ENCODE data around the gene FTSJ3. TPM values are rescaled to one million over a fixed set of nuclear protein-coding genes. Genes with fewer than 3 reads are reported as not detected.

FTSJ3 gene
- total and polyA plus RNA-seq, 2 of the 13 experiments (the other 11 are each of a cell fraction or from before 2014, with no cell fraction given): 26.0 to 64.2 TPM

GRCh38 chr17:63842540-63843386 lies 15.3 kb upstream of the FTSJ3 start, which contains the start of gene SMARCD2 (continued):
- TF ChIP-seq ZNF414 (CRISPR knock-in tag; IDR thresholded peaks at IDR 0.05) (peak; percentile 76; the same call in 1 of the 2 replicates), TAF15 (IDR thresholded peaks at IDR 0.05; ENCODE audit: low read depth, low read length, poor library complexity, severe bottlenecking) (peak; percentile 87), ZNF18 (CRISPR knock-in tag; IDR thresholded peaks at IDR 0.05; ENCODE audit: insufficient replicate concordance) (peak; percentile 91), HNF4A (CRISPR knock-in tag; IDR thresholded peaks at IDR 0.05) (peak; percentile 58), ETV6 (CRISPR knock-in tag; conservative IDR thresholded peaks at IDR 0.05) (peak; percentile 97), ZNF704 (CRISPR knock-in tag; IDR thresholded peaks at IDR 0.05; ENCODE audit: borderline replicate concordance) (no peak), TCF7L2 (IDR thresholded peaks at IDR 0.05; ENCODE audit: low read depth, low read length) (no peak), MZF1 (CRISPR knock-in tag; IDR thresholded peaks at IDR 0.05; ENCODE audit: borderline replicate concordance) (no peak), RFX3 (CRISPR knock-in tag; IDR thresholded peaks at IDR 0.05) (0 out of 2 replicates have a peak, but pooled peaks have one; percentile 12), ZNF670 (CRISPR knock-in tag; IDR thresholded peaks at IDR 0.05; ENCODE audit: borderline replicate concordance) (peak; percentile 87; the same call in 1 of the 2 replicates), THRA (CRISPR knock-in tag; IDR thresholded peaks at IDR 0.05; ENCODE audit: borderline replicate concordance) (peak; percentile 96), MLX (CRISPR knock-in tag; IDR thresholded peaks at IDR 0.05) (0 out of 2 replicates have a peak, but pooled peaks have one; percentile 31), CREB1 (IDR thresholded peaks at IDR 0.05) (peak; percentile 67), CREB1 (CRISPR knock-in tag; IDR thresholded peaks at IDR 0.05) (peak; percentile 88), ZSCAN25 (CRISPR knock-in tag; IDR thresholded peaks at IDR 0.05) (peak; percentile 45), LBX2 (CRISPR knock-in tag; IDR thresholded peaks at IDR 0.05; ENCODE audit: borderline replicate concordance) (peak; percentile 56; the same call in 1 of the 2 replicates), MIER3 (CRISPR knock-in tag; IDR thresholded peaks at IDR 0.05; ENCODE audit: borderline replicate concordance) (peak; percentile 86; the same call in 1 of the 2 replicates), GATA4 (IDR thresholded peaks at IDR 0.05; ENCODE audit: borderline replicate concordance, low read depth) (peak; percentile 63; the same call in 1 of the 2 replicates), JARID2 (CRISPR knock-in tag; IDR thresholded peaks at IDR 0.05; ENCODE audit: insufficient replicate concordance) (peak; percentile 95), U2AF2 (IDR thresholded peaks at IDR 0.05; ENCODE audit: low read depth, low read length) (0 out of 2 replicates have a peak, but pooled peaks have one; percentile 74), ZNF34 (CRISPR knock-in tag; IDR thresholded peaks at IDR 0.05; ENCODE audit: borderline replicate concordance) (peak; percentile 86; the same call in 1 of the 2 replicates), MLLT10 (CRISPR knock-in tag; IDR thresholded peaks at IDR 0.05) (no peak), PITX1 (CRISPR knock-in tag; IDR thresholded peaks at IDR 0.05) (peak; percentile 99)

All from HepG2 (cell line).